Liver (tissue), 9 donors: Measurements from ENCODE around the gene AGA. TPM values are rescaled to one million over a fixed set of nuclear protein-coding genes. Genes with fewer than 3 reads are reported as not detected.

ENCODE experiments used
- DNase-seq: peaks from one replicate; pipeline ENCODE4 v3.0.0-alpha.2; 2017; ENCODE audit warnings: low spot score
- H3K27ac ChIP-seq, 2 donors: one replicate each; pipeline ENCODE4 v1.7.0; 2013; ENCODE audit warnings: inconsistent platforms in 2 of 2, low read length in 2 of 2, control low read depth in 1 of 2, low read depth in 1 of 2, mild to moderate bottlenecking in 1 of 2
- H3K27me3 ChIP-seq, 4 donors: one replicate each; pipeline versions ENCODE4 v1.6.1 to v1.7.0; 2013; ENCODE audit warnings: low read length in 3 of 4, inconsistent platforms in 1 of 4, mild to moderate bottlenecking in 1 of 4, moderate library complexity in 1 of 4; ENCODE audit not compliant: control insufficient read depth in 4 of 4, insufficient read depth in 4 of 4
- H3K36me3 ChIP-seq, 4 donors: one replicate each; pipeline versions ENCODE4 v1.6.1 to v1.7.0; 2013; ENCODE audit warnings: low read length in 3 of 4, mild to moderate bottlenecking in 3 of 4, low read depth in 1 of 4, moderate library complexity in 1 of 4; ENCODE audit not compliant: control insufficient read depth in 4 of 4, insufficient read depth in 3 of 4
- H3K4me1 ChIP-seq, 4 donors: one replicate each; pipeline versions ENCODE4 v1.6.1 to v1.7.0; 2013; ENCODE audit warnings: low read length in 3 of 4, mild to moderate bottlenecking in 3 of 4, moderate library complexity in 1 of 4; ENCODE audit not compliant: control insufficient read depth in 4 of 4, insufficient read depth in 4 of 4
- H3K4me3 ChIP-seq, 3 donors: one replicate each; pipeline versions ENCODE4 v1.6.1 to v1.7.0; 2013; ENCODE audit warnings: low read length in 3 of 3, control low read depth in 1 of 3, low read depth in 1 of 3, mild to moderate bottlenecking in 1 of 3
- H3K9ac ChIP-seq, 2 donors: one replicate each; pipeline ENCODE4 v1.7.0; 2013; ENCODE audit warnings: low read length in 2 of 2, mild to moderate bottlenecking in 2 of 2, moderate library complexity in 2 of 2, control low read depth in 1 of 2, low read depth in 1 of 2
- H3K9me3 ChIP-seq, 4 donors: one replicate each; pipeline versions ENCODE4 v1.6.1 to v1.7.0; 2013; ENCODE audit warnings: low read length in 3 of 4; ENCODE audit not compliant: control insufficient read depth in 4 of 4
- ATF3 ChIP-seq: IDR thresholded peaks from 2 replicates; pipeline ENCODE4 v1.6.1; 2016; ENCODE audit warnings: antibody characterized with exemption
- EGR1 ChIP-seq, 2 donors: IDR thresholded peaks; 2 replicates each; pipeline ENCODE4 v1.6.1; 2016 to 2018; ENCODE audit warnings: antibody characterized with exemption in 2 of 2, low read depth in 2 of 2
- FOXA1 ChIP-seq: IDR thresholded peaks from 2 replicates; pipeline ENCODE4 v1.6.1; 2016; ENCODE audit warnings: antibody characterized with exemption
- FOXA2 ChIP-seq: IDR thresholded peaks from 2 replicates; pipeline ENCODE4 v1.6.1; 2016; ENCODE audit warnings: antibody characterized with exemption
- GABPA ChIP-seq, 2 donors: IDR thresholded peaks in 1 of 2; conservative IDR thresholded peaks in 1 of 2; 2 replicates each; pipeline ENCODE4 v1.6.1; 2016; ENCODE audit warnings: antibody characterized with exemption in 2 of 2, mild to moderate bottlenecking in 1 of 2, moderate library complexity in 1 of 2
- HNF4A ChIP-seq, 2 donors: conservative IDR thresholded peaks; 2 replicates each; pipeline ENCODE4 v1.6.1; 2016; ENCODE audit warnings: antibody characterized with exemption in 2 of 2, mild to moderate bottlenecking in 2 of 2
- HNF4G ChIP-seq: IDR thresholded peaks from 2 replicates; pipeline ENCODE4 v1.6.1; 2016; ENCODE audit warnings: antibody characterized with exemption
- JUND ChIP-seq, 2 donors: IDR thresholded peaks; 2 replicates each; pipeline ENCODE4 v1.6.1; 2016; ENCODE audit warnings: antibody characterized with exemption in 2 of 2
- MAX ChIP-seq: IDR thresholded peaks from 2 replicates; pipeline ENCODE4 v1.6.1; 2016; ENCODE audit warnings: antibody characterized with exemption
- NR2F2 ChIP-seq: IDR thresholded peaks from 2 replicates; pipeline ENCODE4 v1.6.1; 2016; ENCODE audit warnings: antibody characterized with exemption
- RAD21 ChIP-seq, 2 donors: IDR thresholded peaks; 2 replicates each; pipeline ENCODE4 v1.6.1; 2016; ENCODE audit warnings: antibody characterized with exemption in 2 of 2, mild to moderate bottlenecking in 2 of 2
- REST ChIP-seq: IDR thresholded peaks from 2 replicates; pipeline ENCODE4 v1.6.1; 2016; ENCODE audit warnings: antibody characterized with exemption, mild to moderate bottlenecking
- RXRA ChIP-seq, 2 donors: IDR thresholded peaks; 2 replicates each; pipeline ENCODE4 v1.6.1; 2017 to 2018; ENCODE audit warnings: antibody characterized with exemption in 2 of 2, mild to moderate bottlenecking in 1 of 2
- SP1 ChIP-seq: IDR thresholded peaks from 2 replicates; pipeline ENCODE4 v1.6.1; 2018; ENCODE audit warnings: antibody characterized with exemption, mild to moderate bottlenecking
- TAF1 ChIP-seq: conservative IDR thresholded peaks from 2 replicates; pipeline ENCODE4 v1.6.1; 2016; ENCODE audit warnings: antibody characterized with exemption, mild to moderate bottlenecking
- YY1 ChIP-seq: IDR thresholded peaks from 2 replicates; pipeline ENCODE4 v1.6.1; 2016; ENCODE audit warnings: antibody characterized with exemption, mild to moderate bottlenecking
- ZBTB33 ChIP-seq: IDR thresholded peaks from 2 replicates; pipeline ENCODE4 v1.6.1; 2016; ENCODE audit warnings: antibody characterized with exemption
- WGBS: extraction: QIAGEN DNeasy Blood & Tissue Kit; methylation state at CpG from one replicate; pipeline ENCODE4 v1.1.7; 2013; 5-methylcytosine and 5-hydroxymethylcytosine counted together
- polyA plus RNA-seq, 2 donors: library from polyadenylated mRNA; stranded (reverse) in 1 of 2; unstranded in 1 of 2; fragments of 200-250 nt in 1 of 2; fragments of >200 nt in 1 of 2; fragmentation: Nextera tagmentation in 1 of 2; extraction: Ambion mirVana in 1 of 2; gene quantifications; one replicate each; pipeline versions ENCODE4 v1.2.1 to v1.2.3, GENCODE V29; 2013 to 2015
- total RNA-seq, 2 donors: library from RNA; depleted of rRNA; stranded (reverse); fragments of >200 nt; gene quantifications; one replicate each; pipeline ENCODE4 v1.2.3, GENCODE V29; 2014
- TF ChIP-seq, protein P1 (sequence below): fragments of 150-350 bp; IDR thresholded peaks from 2 replicates; pipeline ENCODE4 v1.5.1; 2017; ENCODE audit warnings: improper control_type of control experiment, low read depth, low read length; ENCODE audit not compliant: missing input control
- donor health status: healthy.
- donor health status: healthy.
- donor health status: healthy.
- donor health status: healthy.
- donor health status: healthy.

The AGA gene
- total and polyA plus RNA-seq, 4 donors, result 12.9 to 38.4 (median 35.6) TPM

DNA sequence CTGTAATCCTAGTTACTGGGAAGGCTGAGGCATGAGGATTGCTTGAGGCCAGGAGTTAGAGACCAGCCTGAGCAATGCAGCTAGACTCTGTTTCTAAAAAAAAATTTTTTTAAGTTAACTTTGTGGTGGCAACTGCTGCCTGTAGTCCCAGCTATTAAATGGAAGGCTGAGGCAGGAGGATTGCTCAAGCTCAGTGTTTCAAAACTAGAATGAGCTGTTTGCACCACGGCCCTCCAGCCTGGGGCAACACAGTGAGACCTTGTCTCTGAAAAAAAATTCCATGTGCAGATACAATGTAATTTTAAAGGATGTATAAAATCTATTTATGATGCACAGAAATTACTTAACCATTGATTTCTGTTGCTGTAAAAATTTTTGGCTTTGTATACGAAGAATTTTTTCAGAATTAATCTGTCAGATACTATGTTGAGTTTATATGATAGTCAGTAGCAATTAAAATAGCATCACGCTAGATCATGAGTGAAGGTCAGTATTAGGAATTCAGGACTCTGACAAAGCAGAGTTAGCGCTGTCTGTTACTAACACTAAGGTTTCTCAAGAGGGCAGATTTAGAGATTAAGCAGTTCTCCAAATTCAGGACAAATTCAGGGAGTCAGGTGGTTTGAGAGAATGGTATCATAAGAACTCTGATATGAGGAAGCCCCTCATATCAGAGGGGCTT, 8.3 kb upstream of the AGA start:
- WGBS, result 93% methylated on average over 4 of the region's 4 CpGs
- H3K9ac ChIP-seq, result no peak overlapping the region
- no peaks in the 10 kb centered on the region for H3K36me3 ChIP-seq
- no peak overlapping the region for H3K4me3 ChIP-seq
- no peak for TF ChIP-seq JUND (IDR thresholded peaks at IDR 0.05)
- TF ChIP-seq FOXA2, result no peak
- no peak for TF ChIP-seq RXRA (IDR thresholded peaks at IDR 0.05)
- no peak for TF ChIP-seq SP1
- TF ChIP-seq YY1, result no peak
- TF ChIP-seq ZBTB33, result no peak
- no peak for TF ChIP-seq FOXA1
- TF ChIP-seq TAF1, result no peak
- TF ChIP-seq EGR1 (IDR thresholded peaks at IDR 0.05; ENCODE audit: low read depth in 2 of 2), result no peak
- TF ChIP-seq RAD21 (IDR thresholded peaks at IDR 0.05), result no peak
- TF ChIP-seq, protein P1, sequence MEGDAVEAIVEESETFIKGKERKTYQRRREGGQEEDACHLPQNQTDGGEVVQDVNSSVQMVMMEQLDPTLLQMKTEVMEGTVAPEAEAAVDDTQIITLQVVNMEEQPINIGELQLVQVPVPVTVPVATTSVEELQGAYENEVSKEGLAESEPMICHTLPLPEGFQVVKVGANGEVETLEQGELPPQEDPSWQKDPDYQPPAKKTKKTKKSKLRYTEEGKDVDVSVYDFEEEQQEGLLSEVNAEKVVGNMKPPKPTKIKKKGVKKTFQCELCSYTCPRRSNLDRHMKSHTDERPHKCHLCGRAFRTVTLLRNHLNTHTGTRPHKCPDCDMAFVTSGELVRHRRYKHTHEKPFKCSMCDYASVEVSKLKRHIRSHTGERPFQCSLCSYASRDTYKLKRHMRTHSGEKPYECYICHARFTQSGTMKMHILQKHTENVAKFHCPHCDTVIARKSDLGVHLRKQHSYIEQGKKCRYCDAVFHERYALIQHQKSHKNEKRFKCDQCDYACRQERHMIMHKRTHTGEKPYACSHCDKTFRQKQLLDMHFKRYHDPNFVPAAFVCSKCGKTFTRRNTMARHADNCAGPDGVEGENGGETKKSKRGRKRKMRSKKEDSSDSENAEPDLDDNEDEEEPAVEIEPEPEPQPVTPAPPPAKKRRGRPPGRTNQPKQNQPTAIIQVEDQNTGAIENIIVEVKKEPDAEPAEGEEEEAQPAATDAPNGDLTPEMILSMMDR, result no peak
- no peak for TF ChIP-seq NR2F2
- TF ChIP-seq MAX, result no peak
- no peak for TF ChIP-seq HNF4G
- TF ChIP-seq HNF4A (conservative IDR thresholded peaks at IDR 0.05), result no peak
- no peak for TF ChIP-seq ATF3
- no peak for TF ChIP-seq REST
- no peak for TF ChIP-seq GABPA (IDR thresholded peaks at IDR 0.05 in 1 of 2, conservative IDR thresholded peaks at IDR 0.05 in 1 of 2)
- no peak for DNase-seq
- H3K27ac ChIP-seq, result no peak overlapping the region
- no peaks in the 10 kb centered on the region for H3K9me3 ChIP-seq
- peaks cover 0 to 4% (median 0%) of the 10 kb centered on the region in 4 donors for H3K4me1 ChIP-seq
- H3K27me3 ChIP-seq, result no peaks in the 10 kb centered on the region
